ENCODE results near the gene KIAA1217. TPM values are rescaled to one million over a fixed set of nuclear protein-coding genes. Genes with fewer than 3 reads are reported as not detected.

The KIAA1217 gene
- total and polyA plus RNA-seq, 9 of the 15 experiments (the other 6 are each of a cell fraction or from before 2014, with no cell fraction given), result 0.04 TPM; not detected in 8

DNA sequence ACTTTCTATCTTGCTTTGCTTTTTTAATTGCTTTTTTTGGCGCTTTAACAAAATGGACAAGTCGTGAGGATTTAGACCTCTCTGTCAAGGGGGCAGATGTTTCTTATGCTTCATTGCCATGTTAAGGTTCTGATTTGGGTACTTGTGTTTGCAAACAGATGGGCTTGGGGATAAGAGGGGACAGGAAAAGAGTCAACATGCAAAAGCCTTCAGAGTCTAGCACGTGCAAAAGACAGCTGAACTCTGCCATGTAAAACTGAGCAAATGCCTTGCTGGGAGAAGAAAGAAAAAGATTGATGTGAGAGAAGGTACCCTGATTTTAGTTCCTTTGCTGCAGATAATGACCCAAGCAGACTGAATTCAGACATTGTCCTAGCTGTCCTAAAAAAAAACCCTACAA is 173.1 kb downstream of the KIAA1217 start:
- no peaks in the 10 kb centered on the region for H3K79me2 ChIP-seq (ENCODE audit: control insufficient read depth, insufficient read depth, low read length)
- H3K4me1 ChIP-seq (replicated peaks in 1 of 2; ENCODE audit: control insufficient read depth in 2 of 2, insufficient read depth in 2 of 2, low read length in 2 of 2), result no peaks in the 10 kb centered on the region
- intact Hi-C loops (cut with micrococcal nuclease), result loop anchor here (5.0 kb wide), 1 partner anchor 390 kb away; no protein-coding TSS in a partner anchor
- H3K27me3 ChIP-seq (ENCODE audit: control insufficient read depth in 2 of 2, insufficient read depth in 2 of 2, low read length in 2 of 2), result peaks cover 0 to 6% of the 10 kb centered on the region in 2 experiments; a peak in 3 of 5 replicates
- H3K36me3 ChIP-seq (ENCODE audit: control insufficient read depth, insufficient read depth, low read length), result no peaks in the 10 kb centered on the region
- ChIA-PET POLR2A (no interaction called here), CTCF (ENCODE audit: low intra/inter-chr PET ratio) (no interaction called here)
- BruUV-seq (replicated peaks), result no TSS peak
- 0% methylated on average over 3 of the region's 3 CpGs for WGBS (ENCODE audit: insufficient coverage, low coverage, missing lambda C conversion rate)
- no peak for ATAC-seq
- no peak for FAIRE-seq
- H3K4me2 ChIP-seq (ENCODE audit: insufficient read depth, low read length), result no peak overlapping the region
- H3K4me3 ChIP-seq, result no peak overlapping the region
- no peak overlapping the region for H2AFZ ChIP-seq (ENCODE audit: low read depth, low read length)
- no peaks in the 10 kb centered on the region for H3K9me1 ChIP-seq (ENCODE audit: control insufficient read depth, insufficient read depth, low read length)
- TF ChIP-seq SRSF1 (IDR thresholded peaks at IDR 0.05; ENCODE audit: low read depth, low read length), result no peak
- TF ChIP-seq ZNF124 (CRISPR knock-in tag; IDR thresholded peaks at IDR 0.05), result no peak
- TF ChIP-seq, protein P1, sequence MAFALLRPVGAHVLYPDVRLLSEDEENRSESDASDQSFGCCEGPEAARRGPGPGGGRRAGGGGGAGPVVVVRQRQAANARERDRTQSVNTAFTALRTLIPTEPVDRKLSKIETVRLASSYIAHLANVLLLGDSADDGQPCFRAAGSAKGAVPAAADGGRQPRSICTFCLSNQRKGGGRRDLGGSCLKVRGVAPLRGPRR (CRISPR knock-in tag; IDR thresholded peaks at IDR 0.05), result no peak
- no peak for TF ChIP-seq ZNF57 (CRISPR knock-in tag; IDR thresholded peaks at IDR 0.05)
- TF ChIP-seq KDM2B (CRISPR knock-in tag; IDR thresholded peaks at IDR 0.05), result no peak
- no peak for TF ChIP-seq TEAD2 (tag; IDR thresholded peaks at IDR 0.05)
- TF ChIP-seq NR2F6 (CRISPR knock-in tag; IDR thresholded peaks at IDR 0.05), result no peak
- no peak overlapping the region for H3K27ac ChIP-seq (ENCODE audit: extremely low read depth, low read depth, low read length)
- no peak overlapping the region for H3K9ac ChIP-seq (ENCODE audit: insufficient read depth in 1 of 2, low read depth in 2 of 2, low read length in 2 of 2)
- no peaks in the 10 kb centered on the region for H3K9me3 ChIP-seq (replicated peaks; ENCODE audit: control insufficient read depth, insufficient read depth, low read depth, low read length)
- in situ Hi-C loops (cut with MboI), result no loop called here
- DNase-seq (ENCODE audit: extremely low read depth in 1 of 4, low spot score in 3 of 4), result no peak
- no peaks in the 10 kb centered on the region for H4K20me1 ChIP-seq (replicated peaks; ENCODE audit: control insufficient read depth, insufficient read depth, low read length)

DNA sequence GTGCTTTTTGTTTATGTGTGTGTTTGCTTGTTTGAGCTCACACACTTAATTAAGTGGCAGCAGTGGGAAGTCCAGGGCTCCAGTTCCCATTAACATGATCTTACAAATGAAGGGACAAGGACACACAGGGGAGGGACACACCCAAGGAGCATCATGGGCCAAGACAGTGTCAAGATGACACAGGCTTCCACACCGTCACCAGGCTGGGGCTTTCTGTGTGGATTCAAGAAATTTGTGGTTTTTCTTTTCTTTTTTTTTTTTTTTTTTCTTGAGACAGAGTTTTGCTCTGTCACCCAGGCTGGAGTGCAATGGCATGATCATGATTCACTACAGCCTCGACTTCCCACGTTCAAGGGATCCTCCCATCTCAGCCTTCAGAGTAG is 173.6 kb downstream of the KIAA1217 start:
- BruUV-seq (replicated peaks), result no TSS peak
- intact Hi-C loops (cut with micrococcal nuclease), result loop anchor here (5.0 kb wide), 1 partner anchor 390 kb away; no protein-coding TSS in a partner anchor
- H3K4me2 ChIP-seq (ENCODE audit: insufficient read depth, low read length), result no peak overlapping the region
- H4K20me1 ChIP-seq (replicated peaks; ENCODE audit: control insufficient read depth, insufficient read depth, low read length), result no peaks in the 10 kb centered on the region
- no peaks in the 10 kb centered on the region for H3K9me3 ChIP-seq (replicated peaks; ENCODE audit: control insufficient read depth, insufficient read depth, low read depth, low read length)
- no peaks in the 10 kb centered on the region for H3K4me1 ChIP-seq (replicated peaks in 1 of 2; ENCODE audit: control insufficient read depth in 2 of 2, insufficient read depth in 2 of 2, low read length in 2 of 2)
- POLR2A ChIA-PET, result no interaction called here
- H2AFZ ChIP-seq (ENCODE audit: low read depth, low read length), result no peak overlapping the region
- ATAC-seq, result no peak
- CTCF ChIA-PET (ENCODE audit: low intra/inter-chr PET ratio), result no interaction called here
- H3K36me3 ChIP-seq (ENCODE audit: control insufficient read depth, insufficient read depth, low read length), result no peaks in the 10 kb centered on the region
- no peak overlapping the region for H3K9ac ChIP-seq (ENCODE audit: insufficient read depth in 1 of 2, low read depth in 2 of 2, low read length in 2 of 2)
- no peaks in the 10 kb centered on the region for H3K9me1 ChIP-seq (ENCODE audit: control insufficient read depth, insufficient read depth, low read length)
- no peak overlapping the region for H3K4me3 ChIP-seq
- no peaks in the 10 kb centered on the region for H3K79me2 ChIP-seq (ENCODE audit: control insufficient read depth, insufficient read depth, low read length)
- no peak overlapping the region for H3K27ac ChIP-seq (ENCODE audit: extremely low read depth, low read depth, low read length)
- no peak for FAIRE-seq
- no peak for DNase-seq (ENCODE audit: extremely low read depth in 1 of 4, low spot score in 3 of 4)
- WGBS (ENCODE audit: insufficient coverage, low coverage, missing lambda C conversion rate), result 0% methylated on average over 2 of the region's 3 CpGs
- H3K27me3 ChIP-seq (ENCODE audit: control insufficient read depth in 2 of 2, insufficient read depth in 2 of 2, low read length in 2 of 2), result peaks cover 0 to 6% of the 10 kb centered on the region in 2 experiments; a peak in 3 of 5 replicates
- in situ Hi-C loops (cut with MboI), result no loop called here
- TF ChIP-seq DDX20 (tag; IDR thresholded peaks at IDR 0.05; ENCODE audit: low read depth), result no peak
- no peak for TF ChIP-seq ZBTB26 (CRISPR knock-in tag; IDR thresholded peaks at IDR 0.05)
- TF ChIP-seq SMARCC2 (IDR thresholded peaks at IDR 0.05; ENCODE audit: low read depth), result no peak
- TF ChIP-seq COPS2 (conservative IDR thresholded peaks at IDR 0.05), result no peak
- TF ChIP-seq TAF15 (IDR thresholded peaks at IDR 0.05; ENCODE audit: low read depth, low read length), result no peak
- no peak for TF ChIP-seq CTCFL (IDR thresholded peaks at IDR 0.05; ENCODE audit: borderline replicate concordance, insufficient read depth, low read depth, low read length, poor library complexity, severe bottlenecking)
